K562 (cell line): ENCODE measurements around the gene HSD17B1. TPM values are rescaled to one million over a fixed set of nuclear protein-coding genes. Genes with fewer than 3 reads are reported as not detected.
A peak's percentile ranks its signal among the peaks of the same experiment; 100 is the strongest.

Source experiments
- EHMT2 ChIP-seq: fragments of 450-650 bp; IDR thresholded peaks from 2 replicates; pipeline ENCODE4 v1.6.1; 2018; ENCODE audit warnings: antibody characterized with exemption
- ELF4 ChIP-seq: fragments of 450-650 bp; formaldehyde crosslinking; IDR thresholded peaks from 2 replicates; pipeline ENCODE4 v1.4.0; 2022; ENCODE audit warnings: missing genetic modification characterization
- RFX7 ChIP-seq: fragments of 250-450 bp; sonication (Bioruptor Pico); IDR thresholded peaks from 2 replicates; pipeline ENCODE4 v1.5.1; 2021; ENCODE audit warnings: mild to moderate bottlenecking
- STAG1 ChIP-seq: sonication (generic); formaldehyde crosslinking; IDR thresholded peaks from 2 replicates; pipeline ENCODE4 v1.5.0; 2020; ENCODE audit warnings: missing genetic modification reagents, borderline replicate concordance
- TCF7 ChIP-seq: sonication (generic); IDR thresholded peaks from 2 replicates; pipeline ENCODE4 v1.6.1; 2016; ENCODE audit warnings: antibody characterized with exemption, borderline replicate concordance
- ZBTB33 ChIP-seq: sonication (generic); formaldehyde crosslinking; IDR thresholded peaks from 2 replicates; pipeline ENCODE4 v1.8.1; 2023; ENCODE audit warnings: mild to moderate bottlenecking, missing genetic modification reagents
- ZBTB43 ChIP-seq: sonication (generic); formaldehyde crosslinking; IDR thresholded peaks from 2 replicates; pipeline ENCODE4 v1.8.0; 2023; ENCODE audit warnings: mild to moderate bottlenecking, missing genetic modification reagents
- ZBTB49 ChIP-seq: sonication (generic); formaldehyde crosslinking; IDR thresholded peaks from 2 replicates; pipeline ENCODE4 v1.8.0; 2022; ENCODE audit warnings: missing genetic modification reagents, mild to moderate bottlenecking, borderline replicate concordance
- ZKSCAN3 ChIP-seq: fragments of 250-450 bp; sonication (Bioruptor Pico); IDR thresholded peaks from 2 replicates; pipeline ENCODE4 v1.4.0; 2020
- ZNF224 ChIP-seq: sonication (generic); formaldehyde crosslinking; IDR thresholded peaks from 2 replicates; pipeline ENCODE4 v1.8.0; 2022; ENCODE audit warnings: mild to moderate bottlenecking, missing genetic modification reagents
- ZNF24 ChIP-seq: fragments of 450-650 bp; IDR thresholded peaks from 2 replicates; pipeline ENCODE4 v1.6.1; 2016
- ZNF41 ChIP-seq: fragments of 250-450 bp; sonication (Bioruptor Pico); conservative IDR thresholded peaks from 2 replicates; pipeline ENCODE4 v1.4.0; 2020; ENCODE audit warnings: mild to moderate bottlenecking
- ZNF561 ChIP-seq: fragments of 450-650 bp; formaldehyde crosslinking; conservative IDR thresholded peaks from 2 replicates; pipeline ENCODE4 v1.4.0; 2020; ENCODE audit warnings: mild to moderate bottlenecking, moderate library complexity
- ZNF583 ChIP-seq: fragments of 250-450 bp; sonication (Bioruptor Pico); IDR thresholded peaks from 2 replicates; pipeline ENCODE4 v1.4.0; 2020
- polyA plus RNA-seq, 8 experiments: library from polyadenylated mRNA; depleted of rRNA in 4 of 8; stranded (reverse) in 5 of 8; unstranded in 3 of 8; fragments of >200 nt; fragmentation: Nextera tagmentation in 2 of 8; fragmentation: Illumina TruSeq in 1 of 8; extraction: Ambion mirVana in 2 of 8; extraction: Trizol in 1 of 8; gene quantifications; 2 replicates each; pipeline versions ENCODE4 v1.2.1 to v1.2.3, GENCODE V29; 2011 to 2014; ENCODE audit warnings: inconsistent platforms in 1 of 8, missing spikeins in 1 of 8
- total RNA-seq, 7 experiments: library from RNA; depleted of rRNA in 6 of 7; stranded (reverse); fragments of >200 nt in 6 of 7; fragmentation: Illumina TruSeq in 2 of 7; extraction: Trizol in 2 of 7; gene quantifications; 2 replicates each; pipeline versions ENCODE4 v1.2.1 to v1.2.3, GENCODE V29; 2011 to 2021; ENCODE audit warnings: low replicate concordance in 1 of 7
- TF ChIP-seq, protein P1 (sequence below), 2 experiments: IDR thresholded peaks; 2 replicates each; pipeline ENCODE4 v1.6.1; 2012; ENCODE audit warnings: improper control_type of control experiment in 2 of 2, low read depth in 2 of 2, low read length in 2 of 2, borderline replicate concordance in 1 of 2
- TF ChIP-seq, protein P2 (sequence below): fragments of 200-800 bp; sonication (Bioruptor generic); IDR thresholded peaks from 2 replicates; pipeline ENCODE4 v1.6.1; 2016; ENCODE audit warnings: missing genetic modification characterization, missing compliant biosample characterization

Gene HSD17B1
- total and polyA plus RNA-seq, 9 of the 15 experiments (the other 6 are each of a cell fraction or from before 2014, with no cell fraction given): 0.55 to 21.1 (median 3.6) TPM

DNA sequence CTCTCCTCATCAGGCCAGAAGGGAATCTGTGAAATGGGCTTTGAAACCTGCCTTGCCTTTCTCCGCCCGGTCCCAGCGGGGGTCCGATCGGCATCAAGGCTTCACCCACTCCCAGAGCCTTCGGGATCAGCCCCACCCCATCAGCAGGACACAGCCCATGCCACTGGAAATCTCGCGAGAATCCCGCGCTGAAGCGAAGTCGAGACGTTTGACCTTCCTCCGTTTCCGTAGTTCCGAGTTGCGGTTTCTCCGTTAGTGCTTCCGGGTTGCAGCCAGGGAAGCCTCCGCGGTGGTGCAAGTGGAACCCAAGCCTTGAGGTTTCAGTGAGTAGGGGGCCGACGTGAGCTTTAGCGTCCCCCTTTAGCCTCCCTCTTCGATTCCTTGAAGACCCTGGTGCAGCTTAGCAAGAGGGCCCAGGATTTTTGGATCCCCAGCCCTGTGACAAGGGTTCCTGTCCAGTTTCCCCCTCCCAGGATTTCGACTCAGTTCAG, 9.2 kb downstream of the HSD17B1 start, which contains the start of gene COASY (continued):
- peak; percentile 42 for TF ChIP-seq ZBTB33 (CRISPR knock-in tag)
- TF ChIP-seq, protein P1, sequence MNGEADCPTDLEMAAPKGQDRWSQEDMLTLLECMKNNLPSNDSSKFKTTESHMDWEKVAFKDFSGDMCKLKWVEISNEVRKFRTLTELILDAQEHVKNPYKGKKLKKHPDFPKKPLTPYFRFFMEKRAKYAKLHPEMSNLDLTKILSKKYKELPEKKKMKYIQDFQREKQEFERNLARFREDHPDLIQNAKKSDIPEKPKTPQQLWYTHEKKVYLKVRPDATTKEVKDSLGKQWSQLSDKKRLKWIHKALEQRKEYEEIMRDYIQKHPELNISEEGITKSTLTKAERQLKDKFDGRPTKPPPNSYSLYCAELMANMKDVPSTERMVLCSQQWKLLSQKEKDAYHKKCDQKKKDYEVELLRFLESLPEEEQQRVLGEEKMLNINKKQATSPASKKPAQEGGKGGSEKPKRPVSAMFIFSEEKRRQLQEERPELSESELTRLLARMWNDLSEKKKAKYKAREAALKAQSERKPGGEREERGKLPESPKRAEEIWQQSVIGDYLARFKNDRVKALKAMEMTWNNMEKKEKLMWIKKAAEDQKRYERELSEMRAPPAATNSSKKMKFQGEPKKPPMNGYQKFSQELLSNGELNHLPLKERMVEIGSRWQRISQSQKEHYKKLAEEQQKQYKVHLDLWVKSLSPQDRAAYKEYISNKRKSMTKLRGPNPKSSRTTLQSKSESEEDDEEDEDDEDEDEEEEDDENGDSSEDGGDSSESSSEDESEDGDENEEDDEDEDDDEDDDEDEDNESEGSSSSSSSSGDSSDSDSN (IDR thresholded peaks at IDR 0.05; ENCODE audit: borderline replicate concordance in 1 of 2, low read depth in 2 of 2, low read length in 2 of 2): no peak
- no peak for TF ChIP-seq ZNF41 (CRISPR knock-in tag)
- no peak for TF ChIP-seq TCF7
- no peak for TF ChIP-seq ZNF561 (CRISPR knock-in tag)
- TF ChIP-seq EHMT2: no peak
- no peak for TF ChIP-seq ZKSCAN3 (CRISPR knock-in tag)
- TF ChIP-seq ZBTB43 (CRISPR knock-in tag): no peak
- TF ChIP-seq ZBTB49 (CRISPR knock-in tag): no peak
- no peak for TF ChIP-seq ELF4 (CRISPR knock-in tag)
- TF ChIP-seq STAG1 (CRISPR knock-in tag): no peak
- no peak for TF ChIP-seq ZNF24
- TF ChIP-seq RFX7 (CRISPR knock-in tag): no peak
- no peak for TF ChIP-seq ZNF224 (CRISPR knock-in tag)
- TF ChIP-seq, protein P2, sequence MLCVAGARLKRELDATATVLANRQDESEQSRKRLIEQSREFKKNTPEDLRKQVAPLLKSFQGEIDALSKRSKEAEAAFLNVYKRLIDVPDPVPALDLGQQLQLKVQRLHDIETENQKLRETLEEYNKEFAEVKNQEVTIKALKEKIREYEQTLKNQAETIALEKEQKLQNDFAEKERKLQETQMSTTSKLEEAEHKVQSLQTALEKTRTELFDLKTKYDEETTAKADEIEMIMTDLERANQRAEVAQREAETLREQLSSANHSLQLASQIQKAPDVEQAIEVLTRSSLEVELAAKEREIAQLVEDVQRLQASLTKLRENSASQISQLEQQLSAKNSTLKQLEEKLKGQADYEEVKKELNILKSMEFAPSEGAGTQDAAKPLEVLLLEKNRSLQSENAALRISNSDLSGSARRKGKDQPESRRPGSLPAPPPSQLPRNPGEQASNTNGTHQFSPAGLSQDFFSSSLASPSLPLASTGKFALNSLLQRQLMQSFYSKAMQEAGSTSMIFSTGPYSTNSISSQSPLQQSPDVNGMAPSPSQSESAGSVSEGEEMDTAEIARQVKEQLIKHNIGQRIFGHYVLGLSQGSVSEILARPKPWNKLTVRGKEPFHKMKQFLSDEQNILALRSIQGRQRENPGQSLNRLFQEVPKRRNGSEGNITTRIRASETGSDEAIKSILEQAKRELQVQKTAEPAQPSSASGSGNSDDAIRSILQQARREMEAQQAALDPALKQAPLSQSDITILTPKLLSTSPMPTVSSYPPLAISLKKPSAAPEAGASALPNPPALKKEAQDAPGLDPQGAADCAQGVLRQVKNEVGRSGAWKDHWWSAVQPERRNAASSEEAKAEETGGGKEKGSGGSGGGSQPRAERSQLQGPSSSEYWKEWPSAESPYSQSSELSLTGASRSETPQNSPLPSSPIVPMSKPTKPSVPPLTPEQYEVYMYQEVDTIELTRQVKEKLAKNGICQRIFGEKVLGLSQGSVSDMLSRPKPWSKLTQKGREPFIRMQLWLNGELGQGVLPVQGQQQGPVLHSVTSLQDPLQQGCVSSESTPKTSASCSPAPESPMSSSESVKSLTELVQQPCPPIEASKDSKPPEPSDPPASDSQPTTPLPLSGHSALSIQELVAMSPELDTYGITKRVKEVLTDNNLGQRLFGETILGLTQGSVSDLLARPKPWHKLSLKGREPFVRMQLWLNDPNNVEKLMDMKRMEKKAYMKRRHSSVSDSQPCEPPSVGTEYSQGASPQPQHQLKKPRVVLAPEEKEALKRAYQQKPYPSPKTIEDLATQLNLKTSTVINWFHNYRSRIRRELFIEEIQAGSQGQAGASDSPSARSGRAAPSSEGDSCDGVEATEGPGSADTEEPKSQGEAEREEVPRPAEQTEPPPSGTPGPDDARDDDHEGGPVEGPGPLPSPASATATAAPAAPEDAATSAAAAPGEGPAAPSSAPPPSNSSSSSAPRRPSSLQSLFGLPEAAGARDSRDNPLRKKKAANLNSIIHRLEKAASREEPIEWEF (CRISPR knock-in tag): no peak
- no peak for TF ChIP-seq ZNF583 (CRISPR knock-in tag)
